C4-2B (cell line): ENCODE results near the gene LHFPL2.
"Not testable (repeated sequence)": the region's sequence is repeated elsewhere in the genome, so short reads cannot be mapped to it uniquely, and the experiment has no call there.

Experiments used
- H3K27ac ChIP-seq: fragments of 450-650 bp; 2 replicates; pipeline ENCODE4 v1.5.1; 2017
- ZFX ChIP-seq: fragments of 450-650 bp; IDR thresholded peaks from 2 replicates; pipeline ENCODE4 v1.6.1; 2017
- TF ChIP-seq, protein P1 (sequence below): fragments of 450-650 bp; conservative IDR thresholded peaks from 2 replicates; pipeline ENCODE4 v1.5.1; 2017; ENCODE audit warnings: mild to moderate bottlenecking

Gene LHFPL2

DNA sequence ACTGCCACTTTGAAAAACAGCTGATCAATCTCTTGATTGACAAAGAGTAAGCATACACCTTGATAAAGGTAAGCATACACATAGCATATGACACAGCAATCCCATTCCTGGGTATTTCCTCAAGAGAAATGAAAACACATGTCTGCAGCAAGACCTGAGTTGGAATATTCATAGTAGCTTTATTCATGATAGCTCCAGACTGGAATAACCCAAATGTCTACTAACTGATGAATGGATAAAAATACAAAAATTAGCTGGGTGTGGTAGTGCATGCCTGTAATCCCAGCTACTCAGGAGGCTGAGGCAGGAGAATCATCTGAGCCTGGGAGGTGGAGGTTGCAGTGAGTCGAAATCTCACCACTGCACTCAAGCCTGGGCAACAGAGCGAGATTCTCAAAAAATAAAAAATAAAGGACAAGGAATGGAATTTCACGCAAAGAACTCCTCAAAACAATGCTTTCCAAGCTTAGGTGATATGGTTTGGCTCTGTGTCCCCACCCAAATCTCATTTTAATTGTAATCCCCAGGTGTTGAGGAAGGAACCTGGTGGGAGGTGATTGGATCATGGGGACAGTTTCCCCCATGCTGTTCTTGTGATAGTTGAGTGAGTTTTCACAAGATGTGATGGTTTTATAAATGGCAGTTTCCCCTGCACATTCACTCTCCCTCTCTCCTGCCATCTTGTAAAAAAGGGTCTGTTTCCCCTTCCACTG, 41.1 kb upstream of the LHFPL2 start:
- no peak for TF ChIP-seq ZFX
- TF ChIP-seq, protein P1, sequence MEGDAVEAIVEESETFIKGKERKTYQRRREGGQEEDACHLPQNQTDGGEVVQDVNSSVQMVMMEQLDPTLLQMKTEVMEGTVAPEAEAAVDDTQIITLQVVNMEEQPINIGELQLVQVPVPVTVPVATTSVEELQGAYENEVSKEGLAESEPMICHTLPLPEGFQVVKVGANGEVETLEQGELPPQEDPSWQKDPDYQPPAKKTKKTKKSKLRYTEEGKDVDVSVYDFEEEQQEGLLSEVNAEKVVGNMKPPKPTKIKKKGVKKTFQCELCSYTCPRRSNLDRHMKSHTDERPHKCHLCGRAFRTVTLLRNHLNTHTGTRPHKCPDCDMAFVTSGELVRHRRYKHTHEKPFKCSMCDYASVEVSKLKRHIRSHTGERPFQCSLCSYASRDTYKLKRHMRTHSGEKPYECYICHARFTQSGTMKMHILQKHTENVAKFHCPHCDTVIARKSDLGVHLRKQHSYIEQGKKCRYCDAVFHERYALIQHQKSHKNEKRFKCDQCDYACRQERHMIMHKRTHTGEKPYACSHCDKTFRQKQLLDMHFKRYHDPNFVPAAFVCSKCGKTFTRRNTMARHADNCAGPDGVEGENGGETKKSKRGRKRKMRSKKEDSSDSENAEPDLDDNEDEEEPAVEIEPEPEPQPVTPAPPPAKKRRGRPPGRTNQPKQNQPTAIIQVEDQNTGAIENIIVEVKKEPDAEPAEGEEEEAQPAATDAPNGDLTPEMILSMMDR = no peak
- H3K27ac ChIP-seq = no peak overlapping the region

DNA sequence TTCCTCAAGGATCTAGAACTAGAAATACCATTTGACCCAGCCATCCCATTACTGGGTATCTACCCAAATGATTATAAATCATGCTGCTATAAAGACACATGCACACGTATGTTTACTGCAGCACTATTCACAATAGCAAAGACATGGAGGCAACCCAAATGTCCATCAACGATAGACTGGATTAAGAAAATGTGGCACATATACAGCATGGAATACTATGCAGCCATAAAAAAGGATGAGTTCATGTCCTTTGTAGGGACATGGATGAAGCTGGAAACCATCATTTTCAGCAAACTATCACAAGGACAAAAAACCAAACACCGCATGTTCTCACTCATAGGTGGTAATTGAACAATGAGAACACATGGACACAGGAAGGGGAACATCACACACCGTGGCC, 38.9 kb upstream of the LHFPL2 start:
- H3K27ac ChIP-seq = not testable (repeated sequence)

DNA sequence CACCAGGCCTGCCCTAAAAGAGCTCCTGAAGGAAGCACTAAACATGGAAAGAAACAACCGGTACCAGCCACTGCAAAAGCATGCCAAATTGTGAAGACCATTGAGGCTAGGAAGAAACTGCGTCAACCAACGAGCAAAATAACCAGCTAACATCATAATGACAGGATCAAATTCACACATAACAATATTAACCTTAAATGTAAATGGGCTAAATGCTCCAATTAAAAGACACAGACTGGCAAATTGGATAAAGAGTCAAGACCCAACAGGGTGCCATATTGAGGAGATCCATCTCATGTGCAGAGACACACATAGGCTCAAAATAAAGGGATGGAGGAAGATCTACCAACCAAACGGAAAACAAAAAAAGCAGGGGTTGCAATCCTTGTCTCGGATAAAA, 35.3 kb upstream of the LHFPL2 start:
- not testable (repeated sequence) for H3K27ac ChIP-seq

DNA sequence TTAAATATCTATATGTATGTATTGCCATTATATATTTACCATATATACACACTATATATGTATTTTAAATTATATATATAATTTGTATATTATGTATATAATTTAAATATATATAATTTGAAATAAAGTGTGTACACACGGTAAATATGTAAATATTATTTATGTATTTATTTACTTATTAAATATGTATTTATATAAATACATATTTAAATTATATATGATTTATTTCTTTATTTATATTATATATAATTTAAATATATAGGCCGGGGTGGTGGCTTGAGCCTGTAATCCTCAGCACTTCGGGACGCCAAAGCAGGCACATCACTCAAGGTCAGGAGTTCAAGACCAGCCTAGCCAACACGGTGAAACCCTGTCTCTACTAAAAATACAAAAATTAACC, 31.3 kb upstream of the LHFPL2 start:
- H3K27ac ChIP-seq = no peak overlapping the region
- TF ChIP-seq, protein P1 = no peak

DNA sequence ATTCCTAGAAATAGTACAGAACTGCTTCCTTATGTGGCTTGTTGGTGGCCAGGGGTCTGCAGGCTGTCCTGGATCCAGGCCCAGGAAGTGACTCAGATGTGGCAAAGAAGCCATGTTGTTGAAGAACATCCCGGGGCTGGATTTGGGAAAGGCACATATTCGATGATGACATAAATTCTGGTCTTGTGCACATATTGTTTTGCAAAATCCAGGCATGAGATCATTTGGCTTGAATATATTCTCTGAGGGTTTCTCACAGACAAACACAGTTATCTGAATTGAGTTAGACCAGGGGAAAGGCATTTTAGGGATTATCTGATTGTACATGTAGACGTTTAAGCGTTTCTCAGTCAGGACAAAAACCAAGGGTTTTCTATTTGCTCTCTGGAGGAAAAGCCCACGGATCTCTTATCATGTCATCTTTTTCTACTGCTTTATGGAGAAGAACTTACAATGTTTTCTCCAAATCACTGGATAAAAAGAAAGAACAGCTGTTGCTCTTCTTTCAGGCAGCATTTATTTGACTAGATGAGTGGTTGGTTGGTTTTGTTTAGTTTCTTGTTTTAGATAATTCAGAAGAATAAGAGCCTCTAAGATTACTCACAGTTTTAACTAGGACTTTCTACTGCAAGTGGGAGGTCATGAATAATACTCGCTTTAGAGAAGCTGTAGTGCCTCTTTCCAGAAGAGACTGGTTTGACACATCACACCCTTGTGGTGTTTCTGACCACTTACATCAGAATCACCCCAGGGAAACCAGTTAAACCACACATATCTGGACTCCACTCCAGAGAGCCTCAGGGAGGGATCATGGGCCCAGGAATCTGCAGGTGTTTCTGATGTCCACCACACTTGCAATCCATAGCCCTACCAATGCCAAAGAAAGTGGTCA, 29.5 kb upstream of the LHFPL2 start:
- no peak for TF ChIP-seq ZFX
- TF ChIP-seq, protein P1 = no peak
- no peak overlapping the region for H3K27ac ChIP-seq

DNA sequence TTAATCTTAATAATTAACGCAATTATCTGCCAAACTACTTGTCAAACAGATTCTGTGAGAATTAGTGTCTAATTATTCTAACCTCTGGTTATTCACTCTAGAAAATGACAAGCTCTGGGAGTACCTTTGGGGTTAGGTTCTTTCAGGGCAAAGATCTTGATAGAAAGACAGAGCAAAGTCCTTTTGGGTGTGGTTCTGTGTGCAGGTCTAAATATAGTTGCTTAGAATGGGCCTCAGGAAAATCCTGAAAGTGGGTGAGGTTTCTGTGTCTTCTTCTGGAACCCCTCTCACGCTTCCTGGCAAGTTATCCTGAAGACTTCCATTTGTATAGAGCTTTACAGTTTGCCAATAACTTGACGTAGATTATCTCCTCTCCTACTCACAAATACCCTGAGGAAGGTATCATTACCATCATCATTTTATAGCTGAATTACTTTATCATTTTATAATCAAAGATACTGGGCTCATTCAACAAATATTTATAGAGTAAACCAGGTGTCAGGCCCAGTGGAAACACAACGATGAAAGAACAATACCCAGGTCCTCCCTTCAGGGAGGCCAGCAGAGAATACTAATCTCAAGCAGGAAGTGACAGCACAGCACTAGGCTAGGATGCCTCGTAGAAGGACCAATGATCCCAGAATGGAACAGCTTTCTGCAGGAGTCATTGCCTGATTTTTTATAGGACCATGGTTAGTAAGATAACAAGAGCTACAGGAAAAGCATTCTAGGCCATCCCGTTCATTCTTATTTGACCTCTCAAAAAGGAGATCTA, 27.6 kb upstream of the LHFPL2 start:
- H3K27ac ChIP-seq = no peak overlapping the region
- TF ChIP-seq, protein P1 = no peak
- TF ChIP-seq ZFX = no peak

DNA sequence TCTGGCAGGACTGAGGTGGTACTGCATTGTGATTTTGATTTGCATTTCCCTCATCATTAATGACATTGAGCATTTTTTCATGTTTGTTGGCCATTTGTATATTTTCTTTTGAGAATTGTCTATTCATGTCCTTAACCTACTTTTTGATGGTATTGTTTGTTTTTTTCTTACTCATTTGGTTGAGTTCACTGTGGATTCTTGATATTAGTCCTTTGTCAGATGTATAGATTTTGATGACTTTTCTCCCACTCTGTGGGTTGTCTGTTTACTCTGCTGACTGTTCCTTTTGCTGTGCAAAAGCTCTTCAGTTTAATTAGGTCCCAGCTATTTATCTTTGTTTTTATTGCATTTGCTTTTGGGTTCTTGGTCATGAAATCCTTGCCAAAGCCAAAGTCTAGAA, 25.3 kb upstream of the LHFPL2 start:
- H3K27ac ChIP-seq = not testable (repeated sequence)

DNA sequence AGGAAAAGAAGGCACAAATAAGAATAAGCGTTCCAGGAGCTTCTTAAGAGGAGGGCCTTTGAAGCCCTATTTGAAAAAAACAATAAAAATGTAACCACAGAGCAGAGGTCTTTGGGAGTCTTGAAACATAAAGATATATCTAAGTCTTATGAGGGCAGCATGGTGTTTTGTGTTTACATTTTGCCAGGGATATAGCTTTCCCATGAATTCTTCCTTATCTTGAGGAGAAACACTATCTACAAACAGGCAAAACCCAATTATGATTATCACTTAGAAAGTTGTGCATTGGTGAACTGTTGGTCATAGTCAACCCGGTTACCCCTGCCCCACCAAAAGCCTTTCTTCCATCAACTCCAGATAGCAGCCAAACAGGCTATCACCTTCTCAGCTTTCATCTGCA, 23.6 kb upstream of the LHFPL2 start:
- TF ChIP-seq, protein P1 = no peak
- TF ChIP-seq ZFX = no peak
- no peak overlapping the region for H3K27ac ChIP-seq
